HG03457 (cell line): ENCODE measurements around the gene REEP5.
A peak's percentile ranks its signal among the peaks of the same experiment; 100 is the strongest.

Experiments
- ATAC-seq: cut with Tn5 transposase; IDR thresholded peaks from one replicate; pipeline ENCODE4 v1.9.1; 2021; ENCODE audit warnings: moderate number of reproducible peaks; ENCODE audit not compliant: unreplicated experiment

The REEP5 gene

DNA sequence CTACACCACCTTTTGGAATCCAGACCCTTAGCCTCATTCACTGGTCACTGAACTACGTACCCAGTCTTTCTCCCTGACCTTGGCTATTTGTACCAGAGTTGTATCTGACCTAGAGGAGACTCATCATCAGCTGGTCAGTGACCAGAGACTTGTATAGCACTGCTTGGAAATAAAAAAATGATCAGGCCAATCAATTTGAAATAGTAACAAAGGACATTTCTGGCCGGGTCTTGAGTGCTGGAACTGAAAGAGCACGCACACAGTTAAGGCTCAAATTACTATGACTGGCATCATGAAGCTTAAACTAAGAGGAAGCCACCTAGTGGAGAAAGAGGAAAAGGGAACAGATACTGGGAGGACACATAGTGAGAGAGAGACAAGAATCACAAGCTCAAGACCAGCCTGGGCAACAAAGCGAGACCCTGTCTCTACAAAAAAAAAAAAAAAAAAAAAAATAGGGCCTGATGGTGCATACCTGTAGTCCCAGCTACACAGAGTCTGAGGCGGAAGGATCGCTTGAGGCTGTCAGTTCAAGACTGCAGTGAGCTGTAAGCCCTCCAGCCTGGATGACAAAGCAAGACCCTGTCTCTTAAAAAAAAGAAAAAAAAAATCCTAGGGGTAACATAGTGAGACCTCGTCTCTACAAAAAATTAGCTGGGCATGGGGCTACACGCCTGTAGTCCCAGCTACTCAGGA lies 73.8 kb downstream of the REEP5 start:
- peak; percentile 96 for ATAC-seq

DNA sequence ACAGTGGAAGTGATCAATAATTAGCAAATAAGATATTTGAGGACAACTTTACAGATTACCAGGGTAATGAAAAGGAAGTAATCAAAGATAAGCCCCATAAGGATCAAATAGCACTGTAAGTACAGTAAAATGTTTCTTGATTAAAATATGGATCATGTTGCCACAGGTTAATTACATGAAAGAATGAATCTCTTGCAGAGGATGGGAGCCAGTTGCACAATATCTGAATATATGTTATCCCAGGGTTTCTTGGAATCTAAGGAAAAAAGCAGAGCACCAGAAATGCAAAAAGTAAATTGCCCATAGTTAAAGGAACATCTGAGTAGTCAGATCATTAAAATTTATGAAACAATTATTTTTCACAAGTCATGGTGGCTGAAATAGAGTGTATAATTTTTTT lies 74.7 kb downstream of the REEP5 start:
- no peak for ATAC-seq

DNA sequence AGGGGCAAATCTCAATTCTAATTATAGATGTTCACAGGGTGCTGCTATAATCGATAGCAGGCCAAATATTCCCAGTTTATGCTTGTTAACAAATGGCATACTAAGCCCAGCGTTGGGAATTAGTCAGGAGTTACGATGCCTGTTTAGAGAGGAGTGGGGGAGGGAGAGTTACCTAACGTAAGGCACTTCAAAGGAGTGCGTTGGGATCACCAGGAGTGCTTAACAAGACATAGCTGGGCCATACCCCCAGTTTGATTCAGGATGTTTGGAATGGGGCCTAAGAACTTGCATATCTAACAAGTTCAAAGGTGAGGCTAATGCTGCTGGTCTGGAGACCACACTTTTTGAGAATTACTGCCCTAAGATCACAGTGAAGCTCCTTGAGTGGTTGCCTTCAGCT lies 75.5 kb downstream of the REEP5 start:
- ATAC-seq = no peak

- no peak for ATAC-seq
These were observed 77.5 kb downstream of the REEP5 start for GRCh38 chr5:112844489-112844888.

DNA sequence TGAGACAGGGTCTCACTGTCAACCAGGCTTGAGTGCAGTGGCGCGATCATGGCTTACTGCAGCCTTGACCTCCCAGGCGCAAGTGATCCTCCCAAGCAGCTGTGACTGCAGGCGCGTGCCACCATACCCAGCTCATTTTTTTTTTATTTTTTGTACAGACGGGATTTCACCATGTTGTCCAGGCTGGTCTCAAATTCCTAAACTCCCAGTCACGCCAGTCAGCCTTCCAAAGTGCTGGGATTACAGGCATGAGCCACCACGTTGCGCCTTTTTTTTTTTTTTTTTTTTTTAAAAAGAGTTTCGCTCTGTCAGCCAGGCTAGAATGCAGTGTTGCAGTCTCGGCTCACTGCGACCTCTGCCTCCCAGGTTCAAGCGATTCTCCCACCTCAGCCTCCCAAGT lies 88.1 kb downstream of the REEP5 start:
- no peak for ATAC-seq

DNA sequence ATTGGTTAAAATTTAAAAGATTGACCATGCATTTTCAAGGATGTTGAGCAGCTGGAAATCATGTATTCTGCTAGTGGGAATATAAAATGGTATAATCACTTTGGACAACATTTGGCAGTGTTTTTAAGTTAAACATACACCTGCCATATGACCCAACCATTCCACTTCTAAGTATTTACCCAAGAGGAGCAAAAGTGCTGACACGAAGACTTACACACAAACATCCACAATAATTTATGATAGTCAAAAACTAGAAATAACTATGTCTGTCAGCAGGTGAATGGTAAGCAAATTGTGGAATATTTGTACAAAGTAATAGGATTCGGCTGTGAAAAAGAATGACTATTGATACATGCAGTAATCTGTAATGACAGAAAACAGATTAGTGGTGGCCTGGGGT lies 91.6 kb downstream of the REEP5 start:
- ATAC-seq = no peak
